GM18499 (cell line): ENCODE data around the gene PHACTR1.

Experiments
- ATAC-seq: cut with Tn5 transposase; IDR thresholded peaks from one replicate; pipeline ENCODE4 v1.9.1; 2021; ENCODE audit warnings: moderate number of reproducible peaks; ENCODE audit not compliant: insufficient read depth, unreplicated experiment

Gene PHACTR1

DNA sequence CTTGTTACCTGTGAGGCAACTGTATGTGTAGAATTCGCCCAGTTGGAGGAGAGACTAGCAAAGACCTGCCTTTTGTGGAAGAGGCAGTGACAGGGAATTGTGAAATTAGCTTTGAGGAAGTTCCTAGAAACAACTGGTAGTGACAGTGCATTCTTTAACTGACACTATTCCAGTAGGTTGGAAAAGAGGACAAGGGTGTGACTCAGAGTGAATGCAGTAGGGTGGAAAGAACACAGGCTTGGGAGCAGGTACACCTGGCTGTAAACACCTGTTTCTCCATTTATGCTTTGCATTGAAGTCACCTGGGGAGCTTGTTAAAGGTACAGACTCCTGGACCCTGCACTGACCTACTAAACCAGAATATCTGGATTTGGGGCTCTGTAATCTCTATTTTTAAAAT, 295.7 kb downstream of the PHACTR1 start:
- ATAC-seq = no peak

- no peak for ATAC-seq
Observed at GRCh38 chr6:13012977-13013680, 296.6 kb downstream of the PHACTR1 start.

DNA sequence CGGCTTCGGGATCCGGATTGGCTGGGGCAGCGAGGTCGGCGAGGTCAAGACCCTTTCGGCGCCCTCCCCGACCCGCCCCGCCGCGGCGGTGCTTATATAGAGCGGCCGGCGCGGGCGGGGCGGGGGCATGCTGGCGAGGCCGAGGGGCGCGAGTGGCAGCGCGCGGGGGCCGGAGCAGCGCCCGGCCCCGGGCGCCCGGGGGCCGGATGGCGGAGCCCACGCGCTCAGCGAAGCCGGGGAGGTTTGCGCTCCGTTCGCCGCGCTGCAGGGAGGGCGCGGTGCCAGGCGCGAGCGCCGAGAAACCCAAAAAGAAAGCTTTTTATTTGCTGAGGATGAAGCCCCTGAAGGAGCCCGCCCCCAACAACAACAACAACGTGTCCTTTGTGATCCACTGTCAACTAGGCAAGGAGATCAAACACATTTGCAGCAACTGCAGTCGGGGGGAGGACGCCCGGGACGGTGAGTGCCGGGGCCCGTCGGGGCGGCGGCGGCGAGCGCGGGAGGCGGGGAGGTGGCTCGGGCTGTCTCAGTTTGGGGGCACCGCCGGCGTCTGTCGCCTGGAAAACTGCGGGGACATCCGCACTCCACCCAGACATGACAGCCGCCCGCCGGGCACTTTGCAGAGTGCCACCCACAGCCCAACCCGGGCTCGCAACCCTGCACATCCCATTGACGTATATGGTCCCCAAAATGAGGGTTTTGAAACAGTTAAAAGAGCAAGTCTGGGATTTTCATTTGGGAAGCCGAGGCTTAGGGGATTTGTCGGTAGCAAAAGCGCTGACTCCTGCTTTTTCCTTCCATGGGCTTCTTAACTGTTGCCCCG, 297.3 kb downstream of the PHACTR1 start:
- no peak for ATAC-seq

GRCh38 chr6:13014504-13015378, 298.2 kb downstream of the PHACTR1 start:
- ATAC-seq = no peak

- ATAC-seq = no peak
Observed at GRCh38 chr6:13015379-13015681, 298.8 kb downstream of the PHACTR1 start.

- ATAC-seq = no peak
Observed at GRCh38 chr6:13024616-13025015, 308.0 kb downstream of the PHACTR1 start.

DNA sequence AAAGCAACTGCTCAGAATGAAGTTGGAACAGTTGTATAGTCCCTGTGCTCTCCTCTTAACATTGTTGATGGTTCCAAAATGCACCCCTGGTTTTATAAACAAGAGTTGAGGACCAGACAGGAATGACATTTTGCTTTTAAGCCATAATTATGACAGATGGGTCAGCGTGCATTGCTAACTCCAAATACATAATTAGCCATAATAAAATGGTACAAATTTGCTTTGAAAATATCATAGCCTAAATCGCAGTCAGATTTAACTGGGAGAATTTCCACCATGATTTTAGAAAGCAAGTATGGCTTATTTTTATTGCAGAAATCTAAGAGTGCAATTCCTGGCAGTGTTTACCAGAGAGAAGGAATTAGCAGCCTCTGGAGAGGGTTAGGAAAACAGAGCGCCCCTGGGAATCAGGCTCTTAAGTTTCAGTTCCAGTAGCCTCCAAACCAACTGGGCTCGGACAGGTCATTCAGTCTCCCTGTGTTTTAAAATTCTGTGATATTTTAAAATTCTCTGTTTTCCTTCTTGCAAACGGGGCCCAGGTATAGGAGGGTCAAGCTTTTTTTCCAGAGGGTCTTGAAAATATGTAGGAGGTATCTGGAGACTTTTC, 309.4 kb downstream of the PHACTR1 start:
- no peak for ATAC-seq

- no peak for ATAC-seq
Observed at GRCh38 chr6:13026557-13026956, 310.0 kb downstream of the PHACTR1 start.

- ATAC-seq = no peak
Observed at GRCh38 chr6:13027207-13027606, 310.6 kb downstream of the PHACTR1 start.

GRCh38 chr6:13030396-13030795, 313.8 kb downstream of the PHACTR1 start:
- no peak for ATAC-seq

DNA sequence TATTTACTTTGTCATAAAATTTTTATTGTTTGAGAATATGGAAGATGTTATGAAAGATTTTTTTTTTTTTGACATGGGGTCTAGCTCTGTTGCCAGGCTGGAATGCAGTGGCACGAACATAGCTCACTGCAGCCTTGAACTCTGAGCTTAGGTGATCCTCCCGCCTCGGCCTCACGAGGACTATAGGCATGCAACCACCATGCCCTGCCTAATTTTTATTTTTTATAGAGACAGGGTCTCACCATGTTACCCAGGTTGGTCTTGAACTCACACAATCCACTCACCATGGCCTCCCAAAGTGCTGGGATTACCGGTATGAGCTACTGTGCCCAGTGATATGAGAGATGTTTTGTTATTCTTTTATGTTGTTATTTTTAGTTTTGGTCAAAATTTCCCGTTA, 316.0 kb downstream of the PHACTR1 start:
- ATAC-seq = no peak

DNA sequence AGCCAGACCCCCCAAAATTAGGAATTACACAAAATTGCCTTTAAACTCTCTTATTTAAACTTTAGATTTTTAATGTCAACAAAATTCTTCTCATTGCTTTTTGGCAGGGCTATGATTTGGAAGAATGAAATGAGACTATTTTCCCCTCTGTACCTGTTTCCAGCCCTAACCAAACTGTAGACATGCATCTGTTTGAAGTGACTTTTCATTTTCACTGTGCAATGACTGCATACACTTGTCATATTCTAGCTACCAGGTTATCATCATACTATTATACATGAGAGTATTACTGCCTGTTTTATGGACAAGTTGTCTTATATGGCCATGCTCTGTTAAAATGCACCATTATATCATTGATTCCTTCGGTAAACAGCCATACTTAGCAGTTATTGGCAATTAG, 316.6 kb downstream of the PHACTR1 start:
- no peak for ATAC-seq

GRCh38 chr6:13034316-13034715, 317.7 kb downstream of the PHACTR1 start:
- ATAC-seq = no peak

- no peak for ATAC-seq
Observed at GRCh38 chr6:13035606-13036005, 319.0 kb downstream of the PHACTR1 start.

- ATAC-seq = no peak
Observed at GRCh38 chr6:13038315-13038714, 321.7 kb downstream of the PHACTR1 start.

DNA sequence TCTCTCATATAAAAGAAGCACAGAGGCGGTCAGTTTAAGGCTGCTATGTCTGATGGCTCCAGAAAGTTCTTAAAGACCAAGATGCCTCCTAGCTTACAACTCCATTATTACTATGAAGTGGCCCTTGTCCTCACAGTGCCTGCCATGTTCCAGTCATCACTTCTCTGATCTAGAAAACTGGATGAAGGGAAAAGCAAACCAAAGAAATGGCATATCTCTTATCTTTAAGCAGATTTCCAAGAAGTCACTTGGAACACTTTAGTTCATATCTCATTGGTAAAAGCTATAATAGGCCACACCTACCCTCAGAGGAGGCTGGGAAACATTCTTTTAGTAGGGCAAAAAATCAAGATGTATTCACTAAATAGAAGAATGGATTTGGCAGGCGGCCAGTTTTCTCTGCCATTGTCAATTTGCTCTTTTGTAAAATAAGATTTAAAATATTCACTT, 322.2 kb downstream of the PHACTR1 start:
- ATAC-seq = no peak

DNA sequence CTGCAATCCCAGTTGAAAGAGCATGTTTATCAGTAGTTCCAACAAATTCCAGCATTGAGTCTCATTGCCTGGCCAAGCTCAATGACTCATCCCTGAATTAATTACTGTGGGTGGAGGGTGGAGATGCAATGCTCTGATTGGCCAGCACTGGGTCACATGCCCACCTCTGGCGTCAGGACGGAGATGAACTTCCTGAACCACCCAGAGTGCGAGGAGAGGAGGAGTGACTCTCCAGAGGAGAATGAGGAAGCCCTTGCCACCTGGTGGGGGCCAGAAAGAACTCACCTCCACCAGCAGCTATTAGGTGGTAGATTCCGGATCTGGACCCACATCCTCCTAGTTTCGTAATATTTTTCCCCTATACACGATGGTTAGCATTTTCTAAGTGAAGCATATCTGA, 327.8 kb downstream of the PHACTR1 start:
- no peak for ATAC-seq

DNA sequence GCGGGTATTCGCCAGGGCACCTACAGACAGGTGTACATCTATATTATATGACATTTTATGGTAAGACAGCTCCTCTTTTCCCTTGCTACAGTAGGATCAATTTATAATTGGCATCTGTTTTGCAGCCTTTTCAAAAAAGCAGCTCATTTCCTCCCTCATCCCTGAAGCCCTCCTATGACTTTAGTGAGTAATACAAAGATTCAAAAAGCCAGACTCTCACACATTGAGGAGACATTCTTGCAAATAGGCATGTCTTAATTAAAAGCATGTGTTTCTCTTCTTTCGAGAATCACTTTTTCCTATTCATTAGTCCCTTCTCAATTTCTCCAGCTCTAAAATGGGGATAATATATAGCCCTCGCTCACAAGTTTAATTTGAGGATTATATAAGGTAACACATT, 328.3 kb downstream of the PHACTR1 start:
- ATAC-seq = no peak

DNA sequence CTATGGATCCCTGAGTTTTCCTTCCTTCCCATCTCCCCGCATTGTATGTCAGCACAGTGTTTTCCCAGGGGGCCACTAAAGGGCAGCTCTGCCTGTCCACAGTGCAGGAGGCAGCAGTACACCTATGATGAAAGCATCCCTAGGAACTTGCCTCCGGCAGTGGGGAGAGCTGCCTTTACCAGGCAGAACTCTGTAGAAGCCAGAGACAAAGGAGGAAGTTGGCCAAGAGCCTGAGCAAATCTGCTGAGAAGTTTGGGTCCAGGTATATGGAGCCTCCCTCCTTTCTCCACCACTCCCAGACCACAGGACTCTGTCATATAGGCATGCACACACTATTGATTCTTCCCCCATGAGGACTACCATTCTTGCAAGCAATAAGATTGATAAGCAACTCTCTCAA, 329.1 kb downstream of the PHACTR1 start:
- ATAC-seq = no peak

DNA sequence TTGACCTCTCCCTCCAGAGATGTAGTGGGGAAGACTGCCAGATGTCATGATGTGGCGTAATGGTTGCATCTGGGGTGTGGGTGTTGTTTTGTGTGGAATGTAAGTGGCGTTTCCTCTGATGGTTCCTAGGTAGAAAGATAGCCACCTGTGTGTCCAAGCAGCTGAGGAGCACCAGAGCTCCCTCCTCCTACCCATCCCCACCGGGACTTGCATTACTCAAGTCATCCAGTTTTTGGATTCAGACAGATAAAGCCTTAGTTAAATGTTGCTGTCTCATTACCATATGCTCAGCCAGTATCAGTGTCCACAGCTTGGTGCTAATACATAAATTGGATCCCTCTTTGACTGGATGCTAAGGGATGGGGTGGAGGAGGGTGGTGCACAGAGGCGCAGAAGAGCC, 329.5 kb downstream of the PHACTR1 start:
- no peak for ATAC-seq

DNA sequence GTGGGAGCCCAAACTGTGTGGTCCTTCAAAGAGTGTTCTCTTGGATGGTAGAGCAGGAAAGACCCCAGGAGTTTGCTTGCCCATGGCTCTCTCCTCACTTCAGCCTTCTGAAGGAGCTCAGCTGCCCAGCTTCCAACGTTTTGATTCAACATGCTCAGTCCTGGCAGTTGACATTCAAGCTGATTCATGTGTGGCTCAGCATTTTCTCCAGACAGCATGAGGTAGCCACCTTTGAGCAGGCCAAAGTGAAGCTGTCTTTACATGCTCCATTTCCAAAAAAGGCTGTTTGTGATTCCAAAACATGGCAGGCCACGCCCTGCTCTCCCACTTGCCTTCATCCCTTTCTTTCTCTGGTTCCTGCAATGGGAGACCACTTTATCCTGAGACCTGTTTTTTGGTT, 331.5 kb downstream of the PHACTR1 start:
- ATAC-seq = no peak
